OCI-LY7 (cell line): ENCODE data around the gene CORO2B. TPM values are rescaled to one million over a fixed set of nuclear protein-coding genes. Genes with fewer than 3 reads are reported as not detected.

Experiments used
- BruUV-seq: library from RNA; stranded (reverse); fragments of 400-500 nt; replicated peaks from 2 replicates; lab custom pipeline; 2021; lab: Mats Ljungman, UMichigan
- CTCF ChIA-PET: fragments of 300-600 bp; sonication (Branson Sonifier 250); formaldehyde crosslinking; loops from one replicate; lab custom pipeline; 2022; ENCODE audit warnings: antibody characterized with exemption; ENCODE audit not compliant: unreplicated experiment; lab: Charles Lee
- POLR2A ChIA-PET: fragments of 300-600 bp; sonication (Branson Sonifier 250); formaldehyde crosslinking; loops from one replicate; lab custom pipeline; 2022; ENCODE audit warnings: antibody characterized with exemption; lab: Charles Lee
- DNase-seq: peaks from one replicate; pipeline ENCODE4 v3.0.0-alpha.2; 2015; ENCODE audit warnings: low spot score
- H2AFZ ChIP-seq: fragments of 200-600 bp; sonication (generic), shearing (Covaris generic); 2 replicates; pipeline ENCODE4 v1.6.1; 2014; ENCODE audit warnings: mild to moderate bottlenecking, antibody characterized with exemption, low read length, moderate library complexity
- H3K27ac ChIP-seq: fragments of 200-600 bp; sonication (generic); 2 replicates; pipeline ENCODE4 v1.5.1; 2014; ENCODE audit warnings: mixed run types, low read depth, mild to moderate bottlenecking, moderate library complexity, low read length, inconsistent platforms; ENCODE audit not compliant: poor library complexity, severe bottlenecking
- H3K36me3 ChIP-seq: fragments of 200-600 bp; sonication (generic); 2 replicates; pipeline ENCODE4 v1.6.1; 2014; ENCODE audit warnings: mild to moderate bottlenecking, antibody characterized with exemption, low read length, moderate library complexity, mixed read lengths; ENCODE audit not compliant: insufficient read depth
- H3K4me1 ChIP-seq: fragments of 200-600 bp; sonication (generic); 2 replicates; pipeline ENCODE4 v1.5.1; 2014; ENCODE audit warnings: mild to moderate bottlenecking, low read length; ENCODE audit not compliant: insufficient read depth, poor library complexity, severe bottlenecking
- H3K4me2 ChIP-seq: fragments of 200-600 bp; sonication (generic); 2 replicates; pipeline ENCODE4 v1.6.1; 2014; ENCODE audit warnings: mild to moderate bottlenecking, low read length
- H3K4me3 ChIP-seq: fragments of 200-600 bp; sonication (generic); 2 replicates; pipeline ENCODE4 v1.5.1; 2014; ENCODE audit warnings: mild to moderate bottlenecking, low read depth, low read length; ENCODE audit not compliant: poor library complexity, severe bottlenecking
- H3K79me2 ChIP-seq: fragments of 200-600 bp; sonication (generic); 2 replicates; pipeline ENCODE4 v1.6.1; 2016; ENCODE audit warnings: low read depth, mild to moderate bottlenecking, low read length, moderate library complexity, mixed read lengths; ENCODE audit not compliant: insufficient read depth
- H3K9me2 ChIP-seq: fragments of 200-600 bp; sonication (generic); 2 replicates; pipeline ENCODE4 v1.6.1; 2016; ENCODE audit warnings: mild to moderate bottlenecking, low read length, mixed read lengths; ENCODE audit not compliant: insufficient read depth
- H3K9me3 ChIP-seq: fragments of 200-600 bp; sonication (generic); 2 replicates; pipeline ENCODE4 v1.6.1; 2014; ENCODE audit warnings: mild to moderate bottlenecking, mixed run types, low read length, mixed read lengths
- H4K20me1 ChIP-seq: fragments of 200-600 bp; sonication (generic); 2 replicates; pipeline ENCODE4 v1.6.1; 2014; ENCODE audit warnings: mild to moderate bottlenecking, antibody characterized with exemption, low read length, moderate library complexity, mixed read lengths; ENCODE audit not compliant: insufficient read depth
- EZH2phosphoT487 ChIP-seq: fragments of 200-600 bp; sonication (generic); IDR thresholded peaks from 2 replicates; pipeline ENCODE4 v1.6.1; 2018; ENCODE audit warnings: low read depth, borderline replicate concordance, mild to moderate bottlenecking, mixed run types, antibody characterized with exemption, low read length, moderate library complexity, mixed read lengths
- intact Hi-C: fragments of 100-400 bp; cut with micrococcal nuclease; formaldehyde crosslinking; loops from one replicate; pipeline ENCODE4 v1.10.0; 2022; ENCODE audit not compliant: unreplicated experiment
- total RNA-seq, 2 experiments: library from RNA; depleted of rRNA in 1 of 2; stranded (reverse); fragments of >200 nt in 1 of 2; shearing (Covaris generic) in 1 of 2; gene quantifications; 2 replicates each; pipeline ENCODE4 v1.2.3, GENCODE V29; 2014 to 2022
- TF ChIP-seq, protein P1 (sequence below): fragments of 200-600 bp; sonication (generic); conservative IDR thresholded peaks from 2 replicates; pipeline ENCODE4 v1.5.1; 2014; ENCODE audit warnings: mild to moderate bottlenecking, antibody characterized with exemption, low read length, moderate library complexity, mixed read lengths

Gene CORO2B
- total RNA-seq, 2 experiments from 2014 or later: 7.4 to 12.5 TPM

DNA sequence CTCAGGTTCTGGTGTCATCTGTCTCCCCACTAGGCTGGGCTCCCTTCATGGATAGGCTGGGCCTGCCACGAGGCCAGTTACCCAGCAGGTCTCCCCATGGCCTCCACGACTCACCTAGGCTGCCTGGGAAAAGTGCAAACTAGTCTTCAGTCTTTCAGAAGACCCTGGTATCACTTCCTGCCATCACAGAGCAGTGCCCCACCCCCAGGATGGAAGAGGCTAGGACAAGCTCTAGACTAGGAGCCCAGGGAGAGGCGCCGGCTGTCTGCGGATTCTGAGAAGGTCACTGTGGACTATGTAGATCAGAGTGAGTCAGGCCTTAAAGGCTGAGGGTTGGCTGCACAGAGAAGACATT, 63.7 kb downstream of the CORO2B start:
- no TSS peak for BruUV-seq
- intact Hi-C loops: no loop called here
- H3K79me2 ChIP-seq: no peaks in the 10 kb centered on the region
- no peak overlapping the region for H3K4me3 ChIP-seq
- POLR2A ChIA-PET: interaction anchor here (0.9 kb wide), 1 partner anchor 28 kb away, joined by 3 read pairs; no protein-coding TSS in a partner anchor
- CTCF ChIA-PET: interaction anchor here (1.4 kb wide), 1 partner anchor 9 kb away, joined by 3 read pairs; no protein-coding TSS in a partner anchor
- TF ChIP-seq, protein P1, sequence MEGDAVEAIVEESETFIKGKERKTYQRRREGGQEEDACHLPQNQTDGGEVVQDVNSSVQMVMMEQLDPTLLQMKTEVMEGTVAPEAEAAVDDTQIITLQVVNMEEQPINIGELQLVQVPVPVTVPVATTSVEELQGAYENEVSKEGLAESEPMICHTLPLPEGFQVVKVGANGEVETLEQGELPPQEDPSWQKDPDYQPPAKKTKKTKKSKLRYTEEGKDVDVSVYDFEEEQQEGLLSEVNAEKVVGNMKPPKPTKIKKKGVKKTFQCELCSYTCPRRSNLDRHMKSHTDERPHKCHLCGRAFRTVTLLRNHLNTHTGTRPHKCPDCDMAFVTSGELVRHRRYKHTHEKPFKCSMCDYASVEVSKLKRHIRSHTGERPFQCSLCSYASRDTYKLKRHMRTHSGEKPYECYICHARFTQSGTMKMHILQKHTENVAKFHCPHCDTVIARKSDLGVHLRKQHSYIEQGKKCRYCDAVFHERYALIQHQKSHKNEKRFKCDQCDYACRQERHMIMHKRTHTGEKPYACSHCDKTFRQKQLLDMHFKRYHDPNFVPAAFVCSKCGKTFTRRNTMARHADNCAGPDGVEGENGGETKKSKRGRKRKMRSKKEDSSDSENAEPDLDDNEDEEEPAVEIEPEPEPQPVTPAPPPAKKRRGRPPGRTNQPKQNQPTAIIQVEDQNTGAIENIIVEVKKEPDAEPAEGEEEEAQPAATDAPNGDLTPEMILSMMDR: no peak
- TF ChIP-seq EZH2phosphoT487: no peak
- DNase-seq: no peak
- H4K20me1 ChIP-seq: no peaks in the 10 kb centered on the region
- peaks cover 84% of the 10 kb centered on the region for H3K4me1 ChIP-seq
- H3K9me3 ChIP-seq: no peaks in the 10 kb centered on the region
- H3K36me3 ChIP-seq: peaks cover 14% of the 10 kb centered on the region; the same call in 1 of the 2 replicates
- H3K4me2 ChIP-seq: peak overlapping the region; percentile 18
- H3K9me2 ChIP-seq: no peaks in the 10 kb centered on the region
- H3K27ac ChIP-seq: peak overlapping the region; percentile 12
- no peak overlapping the region for H2AFZ ChIP-seq

DNA sequence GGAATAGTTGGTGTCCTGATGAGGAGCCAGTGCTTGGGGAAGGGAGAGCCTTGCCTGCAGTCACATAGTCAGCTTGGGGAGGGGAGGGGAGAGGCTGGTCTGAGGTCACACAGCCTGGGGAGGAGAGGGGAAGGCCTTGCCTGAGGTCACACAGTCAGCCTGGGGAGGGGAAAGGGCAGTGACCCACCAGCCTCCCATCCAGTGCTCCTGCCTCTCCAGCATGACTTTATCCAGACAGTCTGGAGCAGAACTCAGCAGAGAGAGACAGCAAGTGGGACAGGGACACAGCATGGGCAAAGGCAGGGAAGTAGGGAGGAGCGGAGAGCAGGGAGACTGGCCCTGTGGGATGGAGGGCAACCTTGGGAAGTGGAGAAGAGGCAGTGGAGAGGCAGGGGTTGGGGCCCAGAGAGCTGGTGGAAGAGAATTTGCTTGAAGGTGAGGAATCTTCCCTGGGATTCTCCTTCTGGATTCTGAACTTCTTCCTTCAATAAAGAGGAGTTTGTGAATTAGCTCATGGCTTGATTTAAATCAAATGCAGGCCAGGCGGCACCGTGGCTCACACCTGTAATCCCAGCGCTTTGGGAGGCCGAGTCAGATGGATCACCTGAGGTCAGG, 64.5 kb downstream of the CORO2B start:
- Histone ChIP-seq H3K79me2 (no peaks in the 10 kb centered on the region), H4K20me1 (no peaks in the 10 kb centered on the region), H3K4me3 (no peak overlapping the region), H3K9me2 (no peaks in the 10 kb centered on the region), H3K9me3 (no peaks in the 10 kb centered on the region), H3K4me2 (no peak overlapping the region), H3K36me3 (peaks cover 14% of the 10 kb centered on the region; the same call in 1 of the 2 replicates), H3K27ac (peak overlapping the region; percentile 12), H2AFZ (no peak overlapping the region), H3K4me1 (peaks cover 77% of the 10 kb centered on the region)
- DNase-seq: no peak
- TF ChIP-seq, protein P1: no peak
- no peak for TF ChIP-seq EZH2phosphoT487
- BruUV-seq: no TSS peak
- ChIA-PET CTCF (no interaction called here), POLR2A (interaction anchor here (0.9 kb wide), 1 partner anchor 27 kb away, joined by 3 read pairs; no protein-coding TSS in a partner anchor)
- intact Hi-C loops: no loop called here
